ENCODE data around the gene CALCOCO1. TPM values are rescaled to one million over a fixed set of nuclear protein-coding genes. Genes with fewer than 3 reads are reported as not detected.

Gene CALCOCO1
- total and polyA plus RNA-seq, 2 of the 13 experiments (the other 11 are each of a cell fraction or from before 2014, with no cell fraction given): 7.7 to 47.7 TPM

DNA sequence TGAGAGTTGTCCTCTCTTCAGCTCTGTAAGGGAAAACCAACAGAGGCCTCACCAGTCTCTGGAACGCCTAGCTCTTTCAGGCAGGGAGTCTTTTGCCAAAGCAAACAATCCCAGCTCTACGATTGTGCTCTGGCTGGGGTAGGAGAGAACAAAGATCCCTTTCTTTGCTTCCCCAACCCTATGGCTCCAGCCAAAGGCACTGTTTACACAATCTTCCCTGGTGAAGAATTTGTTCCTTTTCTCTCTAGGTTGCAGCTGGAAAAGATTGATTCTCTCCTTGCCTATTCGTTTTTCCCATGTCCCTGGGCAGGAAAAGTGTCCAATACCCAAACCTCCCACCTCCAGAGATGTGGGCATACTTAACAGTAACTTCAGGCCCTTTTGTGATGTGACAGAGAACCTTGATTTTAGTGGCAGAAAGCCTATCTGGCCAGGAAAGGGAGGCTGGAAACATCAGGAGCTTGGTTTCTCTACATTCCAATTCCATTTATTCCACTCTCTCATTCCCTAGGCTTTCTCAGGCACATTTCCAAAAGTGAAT is 68.2 kb downstream of the CALCOCO1 start (continued):
- TF ChIP-seq, protein P1, sequence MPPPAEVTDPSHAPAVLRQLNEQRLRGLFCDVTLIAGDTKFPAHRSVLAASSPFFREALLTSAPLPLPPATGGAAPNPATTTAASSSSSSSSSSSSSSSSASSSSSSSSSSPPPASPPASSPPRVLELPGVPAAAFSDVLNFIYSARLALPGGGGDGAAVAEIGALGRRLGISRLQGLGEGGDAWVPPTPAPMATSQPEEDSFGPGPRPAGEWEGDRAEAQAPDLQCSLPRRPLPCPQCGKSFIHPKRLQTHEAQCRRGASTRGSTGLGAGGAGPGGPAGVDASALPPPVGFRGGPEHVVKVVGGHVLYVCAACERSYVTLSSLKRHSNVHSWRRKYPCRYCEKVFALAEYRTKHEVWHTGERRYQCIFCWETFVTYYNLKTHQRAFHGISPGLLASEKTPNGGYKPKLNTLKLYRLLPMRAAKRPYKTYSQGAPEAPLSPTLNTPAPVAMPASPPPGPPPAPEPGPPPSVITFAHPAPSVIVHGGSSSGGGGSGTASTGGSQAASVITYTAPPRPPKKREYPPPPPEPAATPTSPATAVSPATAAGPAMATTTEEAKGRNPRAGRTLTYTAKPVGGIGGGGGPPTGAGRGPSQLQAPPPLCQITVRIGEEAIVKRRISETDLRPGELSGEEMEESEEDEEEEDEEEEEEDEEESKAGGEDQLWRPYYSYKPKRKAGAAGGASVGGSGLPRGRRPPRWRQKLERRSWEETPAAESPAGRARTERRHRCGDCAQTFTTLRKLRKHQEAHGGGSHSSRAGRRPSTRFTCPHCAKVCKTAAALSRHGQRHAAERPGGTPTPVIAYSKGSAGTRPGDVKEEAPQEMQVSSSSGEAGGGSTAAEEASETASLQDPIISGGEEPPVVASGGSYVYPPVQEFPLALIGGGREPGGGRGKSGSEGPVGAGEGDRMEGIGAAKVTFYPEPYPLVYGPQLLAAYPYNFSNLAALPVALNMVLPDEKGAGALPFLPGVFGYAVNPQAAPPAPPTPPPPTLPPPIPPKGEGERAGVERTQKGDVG (CRISPR knock-in tag; IDR thresholded peaks at IDR 0.05; ENCODE audit: borderline replicate concordance): no peak
- TF ChIP-seq SMC3 (IDR thresholded peaks at IDR 0.05; ENCODE audit: low read length) (0 out of 2 replicates have a peak, but pooled peaks have one; percentile 21), EHMT2 (IDR thresholded peaks at IDR 0.05; ENCODE audit: borderline replicate concordance, low read depth, low read length) (no peak), SUZ12 (IDR thresholded peaks at IDR 0.05; ENCODE audit: low read depth, low read length) (no peak), HCFC1 (IDR thresholded peaks at IDR 0.05; ENCODE audit: low read depth, low read length) (no peak), CCAR2 (optimal IDR thresholded peaks at IDR 0.05; ENCODE audit: low read depth, low read length) (no peak), SMARCE1 (IDR thresholded peaks at IDR 0.05; ENCODE audit: borderline replicate concordance) (no peak), ZNF75D (CRISPR knock-in tag; IDR thresholded peaks at IDR 0.05; ENCODE audit: borderline replicate concordance) (no peak), IRX3 (CRISPR knock-in tag; IDR thresholded peaks at IDR 0.05; ENCODE audit: borderline replicate concordance, low read depth) (no peak), ZSCAN29 (CRISPR knock-in tag; conservative IDR thresholded peaks at IDR 0.05) (no peak), PHB2 (IDR thresholded peaks at IDR 0.05; ENCODE audit: partially characterized antibody) (no peak), BORCS8-MEF2B (CRISPR knock-in tag; IDR thresholded peaks at IDR 0.05) (no peak)
- TF ChIP-seq, protein P2, sequence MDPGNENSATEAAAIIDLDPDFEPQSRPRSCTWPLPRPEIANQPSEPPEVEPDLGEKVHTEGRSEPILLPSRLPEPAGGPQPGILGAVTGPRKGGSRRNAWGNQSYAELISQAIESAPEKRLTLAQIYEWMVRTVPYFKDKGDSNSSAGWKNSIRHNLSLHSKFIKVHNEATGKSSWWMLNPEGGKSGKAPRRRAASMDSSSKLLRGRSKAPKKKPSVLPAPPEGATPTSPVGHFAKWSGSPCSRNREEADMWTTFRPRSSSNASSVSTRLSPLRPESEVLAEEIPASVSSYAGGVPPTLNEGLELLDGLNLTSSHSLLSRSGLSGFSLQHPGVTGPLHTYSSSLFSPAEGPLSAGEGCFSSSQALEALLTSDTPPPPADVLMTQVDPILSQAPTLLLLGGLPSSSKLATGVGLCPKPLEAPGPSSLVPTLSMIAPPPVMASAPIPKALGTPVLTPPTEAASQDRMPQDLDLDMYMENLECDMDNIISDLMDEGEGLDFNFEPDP (CRISPR knock-in tag; conservative IDR thresholded peaks at IDR 0.05): no peak
- TF ChIP-seq, protein P3, sequence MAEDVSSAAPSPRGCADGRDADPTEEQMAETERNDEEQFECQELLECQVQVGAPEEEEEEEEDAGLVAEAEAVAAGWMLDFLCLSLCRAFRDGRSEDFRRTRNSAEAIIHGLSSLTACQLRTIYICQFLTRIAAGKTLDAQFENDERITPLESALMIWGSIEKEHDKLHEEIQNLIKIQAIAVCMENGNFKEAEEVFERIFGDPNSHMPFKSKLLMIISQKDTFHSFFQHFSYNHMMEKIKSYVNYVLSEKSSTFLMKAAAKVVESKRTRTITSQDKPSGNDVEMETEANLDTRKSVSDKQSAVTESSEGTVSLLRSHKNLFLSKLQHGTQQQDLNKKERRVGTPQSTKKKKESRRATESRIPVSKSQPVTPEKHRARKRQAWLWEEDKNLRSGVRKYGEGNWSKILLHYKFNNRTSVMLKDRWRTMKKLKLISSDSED (CRISPR knock-in tag; IDR thresholded peaks at IDR 0.05): no peak
- TF ChIP-seq, protein P4, sequence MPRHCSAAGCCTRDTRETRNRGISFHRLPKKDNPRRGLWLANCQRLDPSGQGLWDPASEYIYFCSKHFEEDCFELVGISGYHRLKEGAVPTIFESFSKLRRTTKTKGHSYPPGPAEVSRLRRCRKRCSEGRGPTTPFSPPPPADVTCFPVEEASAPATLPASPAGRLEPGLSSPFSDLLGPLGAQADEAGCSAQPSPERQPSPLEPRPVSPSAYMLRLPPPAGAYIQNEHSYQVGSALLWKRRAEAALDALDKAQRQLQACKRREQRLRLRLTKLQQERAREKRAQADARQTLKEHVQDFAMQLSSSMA (CRISPR knock-in tag; IDR thresholded peaks at IDR 0.05): no peak
- TF ChIP-seq, protein P5, sequence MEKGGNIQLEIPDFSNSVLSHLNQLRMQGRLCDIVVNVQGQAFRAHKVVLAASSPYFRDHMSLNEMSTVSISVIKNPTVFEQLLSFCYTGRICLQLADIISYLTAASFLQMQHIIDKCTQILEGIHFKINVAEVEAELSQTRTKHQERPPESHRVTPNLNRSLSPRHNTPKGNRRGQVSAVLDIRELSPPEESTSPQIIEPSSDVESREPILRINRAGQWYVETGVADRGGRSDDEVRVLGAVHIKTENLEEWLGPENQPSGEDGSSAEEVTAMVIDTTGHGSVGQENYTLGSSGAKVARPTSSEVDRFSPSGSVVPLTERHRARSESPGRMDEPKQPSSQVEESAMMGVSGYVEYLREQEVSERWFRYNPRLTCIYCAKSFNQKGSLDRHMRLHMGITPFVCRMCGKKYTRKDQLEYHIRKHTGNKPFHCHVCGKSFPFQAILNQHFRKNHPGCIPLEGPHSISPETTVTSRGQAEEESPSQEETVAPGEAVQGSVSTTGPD (CRISPR knock-in tag; IDR thresholded peaks at IDR 0.05): peak; percentile 100
- TF ChIP-seq, protein P6, sequence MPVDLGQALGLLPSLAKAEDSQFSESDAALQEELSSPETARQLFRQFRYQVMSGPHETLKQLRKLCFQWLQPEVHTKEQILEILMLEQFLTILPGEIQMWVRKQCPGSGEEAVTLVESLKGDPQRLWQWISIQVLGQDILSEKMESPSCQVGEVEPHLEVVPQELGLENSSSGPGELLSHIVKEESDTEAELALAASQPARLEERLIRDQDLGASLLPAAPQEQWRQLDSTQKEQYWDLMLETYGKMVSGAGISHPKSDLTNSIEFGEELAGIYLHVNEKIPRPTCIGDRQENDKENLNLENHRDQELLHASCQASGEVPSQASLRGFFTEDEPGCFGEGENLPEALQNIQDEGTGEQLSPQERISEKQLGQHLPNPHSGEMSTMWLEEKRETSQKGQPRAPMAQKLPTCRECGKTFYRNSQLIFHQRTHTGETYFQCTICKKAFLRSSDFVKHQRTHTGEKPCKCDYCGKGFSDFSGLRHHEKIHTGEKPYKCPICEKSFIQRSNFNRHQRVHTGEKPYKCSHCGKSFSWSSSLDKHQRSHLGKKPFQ (CRISPR knock-in tag; IDR thresholded peaks at IDR 0.05; ENCODE audit: insufficient replicate concordance): no peak
- TF ChIP-seq, protein P7, sequence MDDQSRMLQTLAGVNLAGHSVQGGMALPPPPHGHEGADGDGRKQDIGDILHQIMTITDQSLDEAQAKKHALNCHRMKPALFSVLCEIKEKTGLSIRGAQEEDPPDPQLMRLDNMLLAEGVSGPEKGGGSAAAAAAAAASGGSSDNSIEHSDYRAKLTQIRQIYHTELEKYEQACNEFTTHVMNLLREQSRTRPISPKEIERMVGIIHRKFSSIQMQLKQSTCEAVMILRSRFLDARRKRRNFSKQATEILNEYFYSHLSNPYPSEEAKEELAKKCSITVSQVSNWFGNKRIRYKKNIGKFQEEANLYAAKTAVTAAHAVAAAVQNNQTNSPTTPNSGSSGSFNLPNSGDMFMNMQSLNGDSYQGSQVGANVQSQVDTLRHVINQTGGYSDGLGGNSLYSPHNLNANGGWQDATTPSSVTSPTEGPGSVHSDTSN (CRISPR knock-in tag; IDR thresholded peaks at IDR 0.05; ENCODE audit: borderline replicate concordance): no peak

All from HepG2 (cell line).